Endothelial cell of umbilical vein (primary cell): ENCODE measurements around the gene KRT79. TPM values are rescaled to one million over a fixed set of nuclear protein-coding genes. Genes with fewer than 3 reads are reported as not detected.

Source experiments
- BruUV-seq: library from RNA; stranded (reverse); fragments of 400-500 nt; replicated peaks from 2 replicates; lab custom pipeline; 2021; lab: Mats Ljungman, UMichigan
- CTCF ChIA-PET: fragments of 300-600, 350-600 bp; sonication (Branson Sonifier 250); formaldehyde crosslinking; loops from one replicate; lab custom pipeline; 2021; ENCODE audit warnings: antibody characterized with exemption, inconsistent platforms; lab: Charles Lee
- POLR2A ChIA-PET: fragments of 300-600, 350-600 bp; sonication (Branson Sonifier 250); formaldehyde crosslinking; loops from one replicate; lab custom pipeline; 2021; ENCODE audit warnings: antibody characterized with exemption, inconsistent platforms; lab: Charles Lee
- DNase-seq: peaks from one replicate; pipeline ENCODE4 v3.0.0-alpha.2; 2011; ENCODE audit warnings: low read depth, low spot score
- FAIRE-seq: peaks from 2 replicates; lab custom pipeline; 2011; peaks lifted over from hg19 to GRCh38; lab: Jason Lieb, UNC
- H2AFZ ChIP-seq: 2 replicates; pipeline ENCODE4 v1.6.0; 2012; ENCODE audit warnings: low read depth, low read length, control low read depth, inconsistent platforms
- H3K27ac ChIP-seq: 2 replicates; pipeline ENCODE4 v1.5.1; 2011; ENCODE audit warnings: low read depth, mild to moderate bottlenecking, control low read depth, low read length, moderate library complexity; ENCODE audit not compliant: insufficient read depth
- H3K27me3 ChIP-seq, 2 experiments: 2 replicates each; pipeline versions ENCODE4 v1.6.0 to v1.6.1; 2011; ENCODE audit warnings: low read length in 2 of 2, mixed read lengths in 1 of 2; ENCODE audit not compliant: control insufficient read depth in 2 of 2, insufficient read depth in 2 of 2
- H3K36me3 ChIP-seq, 2 experiments: 2 replicates in 1 of 2; 3 replicates in 1 of 2; pipeline ENCODE4 v1.5.1; 2011; ENCODE audit warnings: low read length in 2 of 2, mild to moderate bottlenecking in 1 of 2, moderate library complexity in 1 of 2; ENCODE audit not compliant: control insufficient read depth in 2 of 2, insufficient read depth in 2 of 2; ENCODE audit errors: extremely low read depth in 1 of 2
- H3K4me1 ChIP-seq: 3 replicates; pipeline ENCODE4 v1.5.1; 2011; ENCODE audit warnings: mild to moderate bottlenecking, low read length; ENCODE audit not compliant: control insufficient read depth, insufficient read depth; ENCODE audit errors: extremely low read depth
- H3K4me2 ChIP-seq: 2 replicates; pipeline ENCODE4 v1.6.1; 2011; ENCODE audit warnings: low read length, control low read depth, mixed read lengths; ENCODE audit not compliant: insufficient read depth
- H3K4me3 ChIP-seq, 3 experiments: fragments of 200-600 bp in 1 of 3; sonication (generic), shearing (Covaris generic) in 1 of 3; replicated peaks in 1 of 3; 2 replicates each; pipeline ENCODE4 v1.5.1; 2011 to 2016; ENCODE audit warnings: control low read depth in 3 of 3, low read length in 3 of 3, mild to moderate bottlenecking in 2 of 3, inconsistent platforms in 1 of 3, low read depth in 1 of 3, moderate library complexity in 1 of 3; ENCODE audit not compliant: insufficient read depth in 1 of 3
- H3K79me2 ChIP-seq: 2 replicates; pipeline ENCODE4 v1.6.0; 2012; ENCODE audit warnings: low read length, inconsistent platforms; ENCODE audit not compliant: control insufficient read depth, insufficient read depth
- H3K9ac ChIP-seq: replicated peaks from 2 replicates; pipeline ENCODE3; 2011; ENCODE audit warnings: low read length, control low read depth; ENCODE audit not compliant: insufficient read depth; ENCODE audit errors: extremely low read depth
- H3K9me1 ChIP-seq: replicated peaks from 3 replicates; pipeline ENCODE4 v1.6.0; 2011; ENCODE audit warnings: mild to moderate bottlenecking, low read length; ENCODE audit not compliant: control insufficient read depth, insufficient read depth; ENCODE audit errors: extremely low read depth
- H3K9me3 ChIP-seq: replicated peaks from 2 replicates; pipeline ENCODE4 v1.5.1; 2012; ENCODE audit warnings: low read length, inconsistent platforms; ENCODE audit not compliant: control insufficient read depth, insufficient read depth
- H4K20me1 ChIP-seq: replicated peaks from 2 replicates; pipeline ENCODE3; 2011; ENCODE audit warnings: mild to moderate bottlenecking, low read length; ENCODE audit not compliant: control insufficient read depth, insufficient read depth; ENCODE audit errors: extremely low read depth
- EZH2 ChIP-seq: IDR thresholded peaks from 2 replicates; pipeline ENCODE4 v1.6.1; 2012; ENCODE audit warnings: borderline replicate concordance, low read depth, mild to moderate bottlenecking, moderate library complexity, low read length, inconsistent platforms; ENCODE audit not compliant: severe bottlenecking
- FOS ChIP-seq: IDR thresholded peaks from 2 replicates; pipeline ENCODE4 v1.6.1; 2011; ENCODE audit warnings: mild to moderate bottlenecking, low read length, moderate library complexity, borderline replicate concordance; ENCODE audit not compliant: insufficient read depth
- GATA2 ChIP-seq: IDR thresholded peaks from 2 replicates; pipeline ENCODE4 v1.7.0; 2011; ENCODE audit warnings: low read depth, mild to moderate bottlenecking, moderate library complexity, mixed read lengths, low read length; ENCODE audit not compliant: insufficient read length, insufficient read depth
- JUN ChIP-seq: IDR thresholded peaks from 2 replicates; pipeline ENCODE4 v1.6.1; 2011; ENCODE audit warnings: borderline replicate concordance, low read depth; ENCODE audit not compliant: insufficient read length, insufficient read depth
- MAX ChIP-seq: IDR thresholded peaks from 2 replicates; pipeline ENCODE4 v1.6.1; 2011; ENCODE audit not compliant: insufficient read depth, insufficient read length
- MYC ChIP-seq: IDR thresholded peaks from one replicate; pipeline ENCODE4 v1.6.1; 2011; ENCODE audit warnings: mild to moderate bottlenecking, low read depth, low read length
- POLR2A ChIP-seq: IDR thresholded peaks from 2 replicates; pipeline ENCODE4 v1.6.1; 2012; ENCODE audit warnings: low read depth, mild to moderate bottlenecking, control low read depth, low read length
- POLR2AphosphoS5 ChIP-seq: IDR thresholded peaks from 2 replicates; pipeline ENCODE4 v1.6.1; 2012; ENCODE audit warnings: low read depth, mild to moderate bottlenecking, control low read depth, low read length, moderate library complexity; ENCODE audit not compliant: insufficient read depth
- dilution Hi-C: fragments of 300-500 bp; cut with MboI; formaldehyde crosslinking; loops from one replicate; pipeline ENCODE4 v1.15.0; 2019; ENCODE audit warnings: low sequenced_read_pairs; ENCODE audit not compliant: extremely low pct_ligation_motif_present
- intact Hi-C: fragments of 100-400 bp; cut with micrococcal nuclease; formaldehyde crosslinking; loops from one replicate; pipeline ENCODE4 v1.10.0; 2022
- polyA plus RNA-seq, 4 experiments: library from polyadenylated mRNA; depleted of rRNA in 3 of 4; stranded (reverse) in 3 of 4; unstranded in 1 of 4; fragments of >200 nt; gene quantifications; 2 replicates each; pipeline versions ENCODE4 v1.2.1 to v1.2.3, GENCODE V29; 2011 to 2012; ENCODE audit warnings: missing spikeins in 1 of 4
- total RNA-seq: library from RNA; stranded (reverse); gene quantifications from 2 replicates; pipeline ENCODE4 v1.2.3, GENCODE V29; 2021
- TF ChIP-seq, protein P1 (sequence below), 2 donors: IDR thresholded peaks; 1 replicate in 1 of 2; 2 replicates in 1 of 2; pipeline ENCODE4 v1.5.1; 2011; ENCODE audit warnings: low read length in 2 of 2, mild to moderate bottlenecking in 2 of 2, moderate library complexity in 2 of 2, control low read depth in 1 of 2, inconsistent platforms in 1 of 2, low read depth in 1 of 2; ENCODE audit not compliant: insufficient read depth in 1 of 2; ENCODE audit errors: extremely low read depth in 1 of 2

Gene KRT79
- total and polyA plus RNA-seq, 2 donors (not counting 3 experiments of a cell fraction or from before 2014, with no cell fraction given), result not detected

GRCh38 chr12:52873513-52873831 is 39.4 kb upstream of the KRT79 start:
- Histone ChIP-seq H3K27ac (peak overlapping the region; percentile 87), H3K27me3 (no peaks in the 10 kb centered on the region), H3K4me3 (peak overlapping the region in 1 of 3 experiments; percentile 36), H3K9me3 (no peaks in the 10 kb centered on the region), H2AFZ (peak overlapping the region; percentile 84), H3K9me1 (no peaks in the 10 kb centered on the region), H3K36me3 (no peaks in the 10 kb centered on the region), H4K20me1 (no peaks in the 10 kb centered on the region), H3K9ac (peak overlapping the region; percentile 91), H3K79me2 (no peaks in the 10 kb centered on the region), H3K4me2 (peak overlapping the region; percentile 51), H3K4me1 (peaks cover 12% of the 10 kb centered on the region)
- DNase-seq (no peak), FAIRE-seq (no peak)
- TF ChIP-seq, protein P1, sequence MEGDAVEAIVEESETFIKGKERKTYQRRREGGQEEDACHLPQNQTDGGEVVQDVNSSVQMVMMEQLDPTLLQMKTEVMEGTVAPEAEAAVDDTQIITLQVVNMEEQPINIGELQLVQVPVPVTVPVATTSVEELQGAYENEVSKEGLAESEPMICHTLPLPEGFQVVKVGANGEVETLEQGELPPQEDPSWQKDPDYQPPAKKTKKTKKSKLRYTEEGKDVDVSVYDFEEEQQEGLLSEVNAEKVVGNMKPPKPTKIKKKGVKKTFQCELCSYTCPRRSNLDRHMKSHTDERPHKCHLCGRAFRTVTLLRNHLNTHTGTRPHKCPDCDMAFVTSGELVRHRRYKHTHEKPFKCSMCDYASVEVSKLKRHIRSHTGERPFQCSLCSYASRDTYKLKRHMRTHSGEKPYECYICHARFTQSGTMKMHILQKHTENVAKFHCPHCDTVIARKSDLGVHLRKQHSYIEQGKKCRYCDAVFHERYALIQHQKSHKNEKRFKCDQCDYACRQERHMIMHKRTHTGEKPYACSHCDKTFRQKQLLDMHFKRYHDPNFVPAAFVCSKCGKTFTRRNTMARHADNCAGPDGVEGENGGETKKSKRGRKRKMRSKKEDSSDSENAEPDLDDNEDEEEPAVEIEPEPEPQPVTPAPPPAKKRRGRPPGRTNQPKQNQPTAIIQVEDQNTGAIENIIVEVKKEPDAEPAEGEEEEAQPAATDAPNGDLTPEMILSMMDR (IDR thresholded peaks at IDR 0.05; ENCODE audit: extremely low read depth in 1 of 2, insufficient read depth in 1 of 2, low read depth in 1 of 2, low read length in 2 of 2), result no peak
- no peak for TF ChIP-seq MYC
- no peak for TF ChIP-seq POLR2A
- dilution Hi-C loops, result no loop called here
- ChIA-PET POLR2A (no interaction called here), CTCF (interaction anchor here (0.9 to 7.8 kb wide), 8 partner anchors 8 to 717 kb away, joined by 3 to 120 read pairs (median 9); no protein-coding TSS in a partner anchor)
- BruUV-seq, result no TSS peak
- intact Hi-C loops, result loop anchor here (5.0 to 10.0 kb wide), 2 partner anchors 481 to 659 kb away; no protein-coding TSS in a partner anchor

- H3K9ac ChIP-seq, result no peak overlapping the region
- H2AFZ ChIP-seq, result no peak overlapping the region
- H4K20me1 ChIP-seq, result no peaks in the 10 kb centered on the region
- DNase-seq (no peak), FAIRE-seq (no peak)
- intact Hi-C loops (loop anchor here (5.0 to 10.0 kb wide), 2 partner anchors 481 to 658 kb away; no protein-coding TSS in a partner anchor), dilution Hi-C loops (no loop called here)
- BruUV-seq, result no TSS peak
- no peaks in the 10 kb centered on the region for H3K9me1 ChIP-seq
- H3K27ac ChIP-seq, result no peak overlapping the region
- no peak overlapping the region for H3K4me2 ChIP-seq
- H3K36me3 ChIP-seq, result no peaks in the 10 kb centered on the region
- no peak for TF ChIP-seq EZH2
- TF ChIP-seq POLR2A, result no peak
- no peak for TF ChIP-seq MYC
- no peak for TF ChIP-seq POLR2AphosphoS5
- TF ChIP-seq MAX, result no peak
- TF ChIP-seq, protein P1 (IDR thresholded peaks at IDR 0.05; ENCODE audit: extremely low read depth in 1 of 2, insufficient read depth in 1 of 2, low read depth in 1 of 2, low read length in 2 of 2), result no peak
- TF ChIP-seq GATA2, result no peak
- TF ChIP-seq JUN, result no peak
- TF ChIP-seq FOS, result no peak
- no peaks in the 10 kb centered on the region for H3K27me3 ChIP-seq
- no peak overlapping the region for H3K4me3 ChIP-seq
- POLR2A ChIA-PET, result interaction anchor here (0.6 kb wide), 1 partner anchor 67 kb away, joined by 3 read pairs; no protein-coding TSS in a partner anchor
- H3K9me3 ChIP-seq, result no peaks in the 10 kb centered on the region
- CTCF ChIA-PET, result interaction anchor here (1.6 to 7.8 kb wide), 2 partner anchors 290 to 500 kb away, joined by 7 to 120 read pairs; no protein-coding TSS in a partner anchor
- no peaks in the 10 kb centered on the region for H3K79me2 ChIP-seq
- peaks cover 12% of the 10 kb centered on the region for H3K4me1 ChIP-seq
Measured at GRCh38 chr12:52872644-52873389, 38.7 kb upstream of the KRT79 start.
